SHP77 (cell line): ENCODE data around the gene POU3F3.

ENCODE experiments used
- DNase-seq, 2 experiments: peaks; one replicate each; lab custom pipeline; 2025; lab: John Stamatoyannopoulos, UW

Gene POU3F3

DNA sequence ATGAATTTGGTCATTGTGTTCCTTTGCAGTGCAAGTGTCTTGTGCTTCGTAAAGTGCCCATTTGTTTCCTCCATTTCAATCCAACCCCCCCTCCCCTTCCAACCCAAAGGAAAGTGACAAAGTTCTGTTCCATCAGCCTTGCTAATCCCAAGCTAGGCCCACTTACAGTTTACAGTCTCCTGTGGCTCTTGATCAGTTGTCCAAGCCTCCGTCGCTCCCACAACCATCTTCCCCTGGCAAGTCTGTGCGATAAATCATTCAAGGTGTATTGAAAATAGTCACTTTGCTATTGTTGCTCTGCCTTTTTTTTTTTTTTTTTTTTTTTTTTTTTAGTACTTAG, 6.5 kb downstream of the POU3F3 start:
- no peak for DNase-seq

DNA sequence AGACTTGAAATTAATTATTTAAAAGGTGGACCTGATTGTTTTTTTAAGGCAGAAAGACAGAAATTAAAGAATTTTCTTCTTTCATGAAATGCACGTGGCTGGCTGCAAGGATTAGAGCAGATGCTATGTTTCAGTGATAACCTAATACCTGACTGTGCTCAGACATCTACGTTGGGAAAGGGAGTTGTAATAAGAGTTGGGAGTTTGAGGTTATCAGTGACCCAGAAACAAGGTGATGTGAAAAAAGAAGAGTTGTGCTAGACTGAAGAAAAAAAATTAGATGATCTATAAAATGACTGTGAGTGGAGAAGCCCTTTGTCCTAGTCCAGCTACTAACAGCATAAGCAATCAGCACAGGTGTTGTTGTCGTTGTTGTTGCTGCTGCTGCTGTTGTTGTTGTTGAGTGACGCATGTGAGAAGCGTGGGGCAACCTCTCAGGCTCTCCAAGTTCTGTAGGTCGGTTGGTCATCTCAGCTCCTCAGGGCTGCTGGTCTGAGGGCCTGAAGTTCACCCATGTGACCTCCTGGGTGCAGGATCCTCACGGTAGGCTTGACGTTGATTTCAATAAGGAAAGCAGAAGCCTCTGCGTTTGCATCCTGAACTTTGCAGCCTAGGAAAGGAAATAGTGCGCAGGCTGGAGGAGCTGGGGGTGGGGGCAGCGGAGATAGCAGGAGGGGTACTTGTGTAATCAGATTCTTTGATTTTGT, 7.6 kb downstream of the POU3F3 start:
- no peak for DNase-seq

DNA sequence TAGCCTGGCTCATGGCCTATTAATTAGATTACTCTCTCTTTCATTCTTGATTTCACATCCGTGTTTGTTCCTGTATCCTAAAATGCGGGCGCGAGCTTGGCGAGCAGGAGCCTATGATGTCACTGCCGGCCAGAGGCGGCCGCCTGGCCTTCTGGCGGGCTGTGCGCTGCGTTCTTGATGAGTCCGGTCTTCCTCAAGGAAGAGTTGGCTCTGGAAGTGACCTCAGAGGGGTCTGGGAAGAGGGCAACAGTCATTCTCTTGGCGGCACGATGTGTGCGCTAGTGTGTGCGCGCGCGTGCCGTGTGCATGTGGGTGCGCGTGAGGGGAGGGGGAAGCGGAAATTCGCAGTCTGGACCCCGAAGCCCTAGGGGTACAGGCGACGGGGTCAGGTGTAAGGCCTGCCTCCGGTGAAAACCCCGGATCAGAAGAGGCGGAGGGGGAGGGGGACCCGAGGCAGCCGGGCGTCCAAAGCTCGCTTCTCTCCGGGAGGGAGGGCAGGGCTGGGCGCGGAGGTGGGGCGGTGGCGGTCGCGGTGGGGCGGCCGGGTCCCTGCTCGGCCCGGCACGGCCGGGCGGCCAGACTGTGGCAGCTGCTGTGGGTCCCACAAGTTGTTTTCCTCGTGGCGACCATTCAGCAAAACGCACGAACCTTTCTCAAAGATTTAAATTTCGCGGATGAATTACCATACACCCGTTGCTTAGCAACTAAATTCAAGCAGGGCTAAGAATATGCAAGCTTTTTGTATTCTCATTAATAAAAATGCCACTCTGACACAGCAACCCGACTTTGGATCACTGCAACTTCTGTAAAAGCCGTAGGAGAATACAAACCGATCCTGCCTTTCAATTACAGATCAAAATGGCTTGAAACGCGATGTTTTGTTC, 8.4 kb downstream of the POU3F3 start:
- no peak for DNase-seq

DNA sequence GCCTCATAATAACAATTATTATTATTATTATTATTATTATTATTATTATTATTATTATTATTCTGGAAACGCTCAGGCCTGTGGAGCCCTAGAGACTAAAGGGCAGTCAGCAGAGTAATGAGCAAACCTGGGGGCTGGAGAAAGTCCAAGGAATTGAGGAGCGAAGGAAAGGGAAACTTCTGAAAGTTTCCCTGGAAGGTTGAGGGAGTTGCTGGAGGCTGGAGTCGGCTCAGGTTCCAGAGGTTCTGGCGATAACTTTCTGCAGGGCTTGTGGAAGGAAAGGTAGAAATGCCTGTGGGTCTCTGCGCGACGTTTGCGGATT, 9.2 kb downstream of the POU3F3 start:
- DNase-seq: no peak

DNA sequence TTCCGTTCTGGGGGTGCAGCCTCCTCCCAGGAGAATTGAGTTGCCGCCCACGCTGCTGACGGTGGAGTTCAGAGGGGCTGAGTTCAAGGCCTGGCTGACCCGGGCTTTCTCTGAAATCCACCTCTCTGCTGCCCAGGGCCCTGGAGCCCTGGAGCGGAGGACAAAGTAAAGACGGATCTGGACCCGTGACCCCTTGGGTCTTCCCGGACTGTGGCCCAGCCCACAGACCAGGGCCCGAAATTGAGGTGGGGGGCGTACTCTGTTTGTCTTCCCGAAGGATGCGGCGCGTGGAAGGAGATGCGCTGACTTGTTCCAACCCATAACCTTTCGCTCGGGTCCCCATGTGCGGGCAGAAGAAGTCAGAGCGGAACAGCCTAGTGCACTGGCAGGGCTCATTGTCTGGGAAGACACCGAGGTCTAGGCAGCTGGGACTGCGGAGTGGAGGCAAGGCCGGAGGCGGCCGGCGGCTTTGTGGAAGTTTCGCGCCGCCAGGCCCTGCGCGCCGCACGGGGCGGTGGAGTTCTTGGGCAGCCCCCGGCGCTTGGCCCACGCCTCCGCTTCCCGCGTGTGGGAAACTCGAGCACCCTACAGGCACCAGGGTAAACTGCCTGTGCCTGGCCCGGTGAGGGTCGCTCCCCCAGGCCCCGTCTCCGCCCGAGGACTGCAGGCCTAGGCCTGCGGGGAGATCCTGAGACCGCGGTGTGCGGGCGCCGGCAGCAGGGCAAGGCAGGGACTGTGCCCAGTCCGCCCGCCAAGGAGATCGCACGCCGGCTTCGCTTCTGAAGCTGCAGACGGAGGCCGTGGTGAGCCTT, 9.8 kb downstream of the POU3F3 start:
- DNase-seq: no peak

DNA sequence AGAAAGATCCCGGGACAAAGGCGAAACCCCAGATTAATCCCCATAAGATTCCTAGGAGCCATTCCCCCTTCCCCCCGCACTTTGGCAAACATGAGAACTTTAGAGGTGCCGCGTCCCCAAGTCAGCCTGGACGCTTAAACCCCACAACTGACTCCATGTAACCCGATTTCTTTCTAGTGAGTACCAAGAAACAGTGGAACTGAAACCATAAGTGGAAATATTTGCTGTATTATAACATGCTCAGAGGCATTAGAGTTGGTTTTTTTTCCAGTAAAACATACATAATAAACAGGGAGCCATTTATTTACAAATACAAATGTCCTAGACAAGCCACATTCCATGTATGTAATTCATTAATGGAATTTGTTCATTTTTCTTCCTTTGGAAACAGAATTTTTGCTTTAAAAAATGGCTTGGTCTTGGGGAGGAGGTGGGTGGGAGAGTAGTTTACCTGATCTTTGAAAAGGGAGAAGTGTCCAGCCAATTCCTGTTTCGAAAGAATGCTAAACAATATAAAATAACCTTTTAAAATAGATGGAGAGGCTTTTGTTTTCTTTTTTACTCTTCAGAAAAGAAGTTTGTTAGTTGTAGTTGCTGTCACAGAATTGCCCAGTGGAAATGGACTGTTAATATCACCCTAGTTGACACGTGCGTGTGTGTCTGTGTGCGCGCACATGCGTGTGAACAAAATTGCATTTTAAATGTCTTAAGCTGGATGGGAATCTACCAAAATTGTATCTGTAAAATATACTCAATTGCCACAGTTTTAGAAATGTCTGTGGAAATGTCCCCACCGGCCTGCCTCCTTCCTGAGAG, 10.6 kb downstream of the POU3F3 start:
- no peak for DNase-seq

DNA sequence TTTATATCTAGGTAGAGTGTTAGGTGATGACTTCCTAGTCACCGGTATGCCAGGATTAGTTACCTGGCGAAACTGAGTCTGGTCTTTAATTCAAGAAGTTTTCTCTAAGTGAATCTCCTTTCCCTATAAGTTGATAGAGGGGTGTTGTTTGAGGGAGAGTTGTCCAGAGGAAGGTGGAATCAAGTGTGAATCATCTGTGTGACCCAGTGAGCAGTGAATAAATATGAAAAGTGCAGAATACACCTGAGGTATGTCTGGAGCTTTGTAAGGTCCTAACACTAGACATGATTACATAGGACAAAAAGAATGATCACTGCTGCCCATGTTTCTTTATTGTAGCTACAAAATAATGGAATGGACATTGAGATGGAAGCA, 11.2 kb downstream of the POU3F3 start:
- DNase-seq: no peak

DNA sequence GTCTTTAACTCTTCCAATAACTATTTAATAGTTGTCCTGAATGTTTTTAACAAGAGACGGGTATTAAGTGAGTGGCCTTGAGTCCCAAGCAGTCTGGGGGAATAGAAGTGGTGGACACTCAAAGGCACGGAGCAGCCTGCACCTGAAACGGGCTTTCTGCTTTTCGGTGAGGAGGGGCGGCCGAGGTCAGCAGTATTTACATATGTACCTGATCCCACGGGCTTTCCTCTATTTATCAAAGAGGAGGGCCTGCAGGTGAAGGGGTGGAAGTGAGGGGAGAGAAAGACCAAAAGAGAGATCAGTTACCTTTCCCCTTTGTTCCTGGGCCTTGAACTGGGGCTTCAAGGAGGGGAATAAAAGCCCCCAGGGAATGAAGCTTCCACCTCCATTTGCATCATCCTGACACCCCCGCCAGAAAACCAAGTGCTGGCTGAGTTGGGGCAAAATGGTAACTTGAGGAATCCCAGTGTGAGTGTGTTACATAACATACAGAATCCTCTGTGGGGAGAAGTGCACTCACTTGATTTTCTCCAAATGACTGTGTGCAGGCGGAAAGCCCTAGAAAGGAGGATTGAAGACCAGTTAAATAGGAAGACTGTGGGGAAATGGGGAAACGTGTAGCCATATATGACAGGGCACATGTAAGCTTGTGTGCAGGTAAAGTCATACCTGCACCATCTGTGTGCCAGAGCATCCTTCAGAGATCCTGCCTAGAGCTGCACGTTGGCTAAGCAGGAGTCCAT, 12.4 kb downstream of the POU3F3 start:
- no peak for DNase-seq

DNA sequence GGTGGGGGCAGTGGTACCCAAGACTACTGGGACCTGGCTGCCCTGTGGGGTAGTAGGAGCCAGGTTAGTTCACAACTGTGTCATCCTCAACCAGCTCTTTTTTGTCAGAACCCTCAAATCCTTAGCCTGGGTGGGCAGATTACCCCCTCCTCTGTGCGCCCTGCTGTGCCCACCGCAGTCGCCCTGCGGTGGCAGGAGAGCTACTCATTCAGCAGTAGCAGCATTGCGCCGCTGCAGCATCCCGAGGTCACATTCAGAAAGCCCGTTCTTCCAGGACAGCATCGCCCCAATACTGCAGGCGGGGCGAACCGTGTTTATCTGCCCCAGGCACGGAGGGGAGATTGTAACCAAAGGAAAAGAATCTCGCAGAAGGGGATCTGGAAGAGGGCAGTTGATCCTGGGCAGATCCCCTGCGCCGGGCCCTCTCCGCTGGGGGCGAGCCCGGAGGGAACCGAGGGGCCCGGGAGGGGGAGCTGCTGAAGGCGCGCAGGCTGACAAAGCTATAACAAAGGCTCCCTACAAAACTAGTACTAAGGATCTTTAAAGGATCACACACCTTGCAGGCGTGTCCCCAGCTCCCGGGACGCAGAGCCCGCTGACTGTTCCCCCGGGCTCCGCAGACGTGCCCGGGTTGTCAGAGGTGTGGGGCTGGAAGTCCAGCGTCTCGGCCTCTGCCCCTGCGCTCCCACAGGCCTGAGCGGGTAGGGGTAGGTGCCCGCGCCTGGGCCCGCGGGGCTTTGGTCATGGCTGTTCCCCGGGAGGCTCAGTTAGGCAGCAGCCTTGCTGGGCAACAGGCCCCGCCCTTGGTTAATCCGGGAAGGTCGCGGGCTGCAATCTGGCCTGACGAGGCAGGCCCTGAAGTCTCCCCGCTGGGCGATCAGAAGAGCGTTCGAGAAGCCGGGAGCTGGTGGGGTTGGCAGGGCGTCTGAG, 13.2 kb downstream of the POU3F3 start:
- DNase-seq: no peak

DNA sequence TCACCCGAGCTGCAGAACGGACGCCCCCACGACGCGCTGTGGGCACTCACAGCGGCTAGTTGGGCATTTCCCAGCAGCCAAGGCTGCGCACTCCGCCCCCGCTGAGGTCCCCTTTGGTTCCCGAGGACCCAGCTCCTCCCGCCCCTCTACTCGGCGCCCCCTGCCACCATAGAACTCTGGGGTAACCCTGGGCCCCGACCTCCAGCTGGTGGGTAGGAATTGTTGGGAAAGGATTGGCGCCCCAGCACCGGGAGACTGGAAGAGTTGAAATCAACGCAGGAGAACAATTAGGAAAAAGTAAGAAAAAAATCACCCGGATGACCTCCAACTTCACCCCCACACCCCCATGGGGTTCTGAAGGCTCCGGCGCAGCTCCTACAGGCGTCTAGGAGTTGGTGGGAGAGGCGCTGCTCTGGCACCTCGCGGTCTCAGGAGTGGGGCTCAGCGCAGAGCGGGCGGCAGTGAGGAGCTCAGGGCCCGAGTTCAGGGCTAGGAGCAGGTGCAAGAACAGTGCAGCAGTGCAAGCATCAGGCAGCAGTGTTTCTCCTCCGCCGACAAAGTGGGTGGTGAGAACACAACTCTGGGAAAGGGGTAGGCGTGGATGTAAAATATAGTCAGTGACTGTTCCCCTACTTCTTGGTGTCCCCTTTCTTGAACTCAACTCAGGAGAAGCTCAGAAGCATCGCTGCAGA, 14.0 kb downstream of the POU3F3 start:
- no peak for DNase-seq

DNA sequence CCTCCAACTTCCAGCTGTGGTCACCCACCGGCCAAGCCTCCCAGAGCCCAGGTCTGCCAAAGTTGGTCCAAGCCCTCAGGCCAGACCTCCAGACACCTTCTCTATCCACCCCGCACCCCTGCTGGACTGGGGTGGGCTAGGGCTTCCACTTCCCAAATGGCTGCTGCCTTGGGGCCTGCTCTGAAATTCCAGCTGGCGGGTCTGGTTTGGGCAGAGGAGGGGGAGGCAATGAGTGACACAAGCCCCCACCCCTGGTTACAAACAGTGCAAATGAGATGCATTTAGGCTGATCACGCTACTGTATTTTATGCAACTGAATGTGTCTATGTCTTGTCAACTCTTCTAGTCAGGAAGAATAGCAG, 14.6 kb downstream of the POU3F3 start:
- no peak for DNase-seq

DNA sequence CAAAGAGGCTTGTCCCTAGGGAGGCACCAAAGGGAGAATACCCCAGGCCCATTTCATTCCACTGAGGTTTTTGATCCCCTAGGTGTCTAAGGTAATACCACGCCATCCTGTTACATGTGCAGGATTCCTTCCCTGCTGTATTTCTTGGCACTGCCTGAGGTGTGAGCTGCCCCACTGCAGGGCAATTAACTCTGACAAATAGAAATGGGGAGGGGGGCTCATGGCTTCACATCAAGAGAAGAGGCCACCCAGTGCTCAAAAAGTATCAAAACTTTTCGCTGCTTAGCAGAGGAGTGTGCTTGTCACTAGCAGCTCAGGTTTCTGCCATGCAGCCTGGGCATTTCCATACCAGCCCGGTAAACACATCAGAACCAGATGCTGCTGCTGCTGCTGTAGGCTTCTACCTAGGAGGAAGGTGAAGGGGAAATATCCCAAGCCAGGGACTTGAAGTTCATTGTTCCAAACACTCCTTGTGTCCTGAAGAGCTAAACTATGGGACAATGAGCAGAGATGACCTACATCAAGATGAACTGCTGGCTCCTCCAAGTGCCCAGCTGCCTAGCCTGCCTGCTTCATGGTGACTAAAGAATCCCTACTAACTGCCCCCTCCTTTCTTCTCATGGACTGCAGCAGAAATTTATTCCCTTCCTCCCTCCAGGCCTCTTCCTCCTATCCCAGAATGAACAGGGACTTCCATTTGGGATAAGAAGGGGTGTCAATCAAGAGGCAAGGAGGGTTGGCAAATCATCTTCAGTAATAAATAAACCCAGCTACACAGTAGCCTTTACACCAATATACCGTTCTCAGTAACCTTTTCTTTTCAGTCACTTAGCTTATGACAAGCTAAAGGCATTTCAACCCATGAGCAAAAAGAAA, 16.4 kb downstream of the POU3F3 start:
- DNase-seq: no peak

DNA sequence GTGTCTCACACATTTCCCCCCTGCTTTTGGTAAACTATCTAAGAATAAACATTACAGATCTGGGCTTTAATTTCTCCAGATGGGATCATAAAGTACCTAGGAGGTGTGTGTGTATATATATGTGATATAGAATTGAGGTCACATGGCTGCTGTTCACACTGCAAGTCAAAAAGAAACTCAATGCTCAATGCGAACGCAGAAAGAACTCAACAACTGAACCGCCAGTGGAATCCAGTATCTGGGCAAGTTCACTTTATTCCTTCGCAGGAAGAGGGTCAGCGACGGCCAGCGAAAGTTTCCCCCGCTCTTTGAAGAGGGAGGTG, 17.7 kb downstream of the POU3F3 start:
- DNase-seq: no peak

DNA sequence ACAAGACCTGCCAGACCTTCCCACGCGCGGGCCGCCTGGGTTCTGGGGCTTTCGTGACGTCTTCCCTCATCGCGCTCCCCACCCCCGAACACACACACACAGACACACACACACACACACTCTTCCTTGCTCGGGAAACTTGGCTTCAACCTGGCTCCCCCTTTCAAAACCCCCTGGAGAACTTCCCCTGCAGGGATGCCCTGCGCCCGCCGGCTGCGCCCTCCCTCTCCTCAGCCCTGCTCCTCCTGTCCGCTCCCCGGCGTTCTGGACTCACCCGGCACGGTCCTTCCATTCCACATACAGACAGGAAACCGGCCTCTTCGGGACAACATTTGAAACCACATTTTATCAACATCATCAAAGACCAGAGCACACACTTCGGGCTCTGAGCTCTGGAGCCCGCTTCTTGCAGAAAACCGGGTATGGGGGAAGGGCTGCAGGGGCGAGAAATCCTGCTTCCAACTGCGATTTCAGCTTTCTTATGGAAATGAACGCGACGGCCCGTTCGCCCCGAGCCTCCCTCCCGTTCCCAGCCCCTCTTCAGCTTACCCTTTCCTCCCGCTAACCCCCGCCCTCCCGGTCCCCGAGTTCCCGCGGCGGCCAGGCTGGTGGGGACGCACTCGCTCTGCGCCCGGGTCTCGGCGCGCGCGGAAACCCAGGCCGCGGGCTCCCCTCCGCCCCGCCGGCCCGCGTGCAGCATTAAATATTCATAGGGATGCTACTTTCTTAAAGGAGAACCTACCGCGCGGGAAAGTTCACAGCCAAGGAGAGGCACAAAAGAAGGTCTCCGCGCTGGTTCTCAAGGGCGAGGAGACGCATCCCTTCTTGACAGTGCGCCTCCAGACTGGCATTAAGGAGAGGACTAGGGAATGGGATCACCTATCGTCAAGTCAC, 18.3 kb downstream of the POU3F3 start:
- DNase-seq: no peak

DNA sequence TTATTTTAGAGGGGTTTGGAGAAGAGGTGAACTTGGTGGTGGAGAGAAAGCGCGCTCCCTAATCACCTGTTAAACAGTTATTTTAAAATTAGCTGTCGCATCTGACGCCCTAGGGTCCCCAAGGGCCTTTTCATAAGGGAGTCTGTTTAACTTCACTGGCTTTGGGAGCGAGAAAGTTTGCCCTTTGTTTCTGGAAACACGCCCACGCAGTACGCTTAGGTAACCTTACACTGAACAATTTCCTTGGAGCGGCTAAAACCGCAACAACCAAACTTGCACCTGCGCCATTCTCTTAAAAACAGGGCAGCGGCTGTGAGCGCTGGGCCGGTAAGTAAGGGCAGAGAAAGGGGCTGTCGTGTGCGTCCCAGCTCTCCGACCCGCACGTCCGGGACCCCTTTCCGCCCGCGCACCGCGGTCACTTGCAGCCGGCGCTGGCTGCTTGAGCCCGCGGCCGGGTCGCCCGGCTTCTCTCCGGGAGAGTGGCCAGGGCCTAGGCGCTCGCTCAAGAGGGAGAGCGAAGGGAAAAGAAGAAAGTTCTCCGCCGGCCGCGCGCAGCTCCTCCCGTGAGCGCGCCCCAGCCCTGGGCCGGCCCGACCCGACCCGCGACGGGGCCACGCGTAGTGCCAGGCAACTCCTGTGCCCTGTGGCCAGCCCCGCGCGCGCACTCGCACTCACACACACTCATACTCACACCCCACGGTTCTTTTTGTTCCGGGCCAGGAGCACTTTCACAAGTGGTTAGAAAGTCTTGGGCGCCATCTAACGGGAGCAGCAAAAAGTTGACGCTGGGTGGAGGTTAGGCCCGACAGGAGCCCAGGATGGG, 19.2 kb downstream of the POU3F3 start:
- peak; percentile 16 to 35 for DNase-seq

DNA sequence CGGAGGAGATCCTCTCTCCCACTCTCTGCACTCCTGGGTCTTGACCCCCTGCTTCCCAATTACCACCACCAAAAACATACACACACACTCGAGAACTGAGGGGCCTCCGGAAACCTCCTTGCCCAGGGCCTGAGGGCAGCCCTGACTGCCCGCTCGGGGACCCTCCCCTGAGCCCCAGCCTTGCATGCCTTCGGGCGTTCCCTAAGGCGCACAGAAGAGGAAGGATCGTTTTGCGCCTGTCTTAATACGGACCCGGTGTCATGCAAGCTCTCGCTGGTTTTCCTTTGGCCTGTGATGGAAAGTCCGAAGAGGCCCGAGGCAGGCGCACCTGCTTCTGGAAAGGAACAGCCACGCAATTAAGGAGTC, 19.8 kb downstream of the POU3F3 start:
- no peak for DNase-seq

DNA sequence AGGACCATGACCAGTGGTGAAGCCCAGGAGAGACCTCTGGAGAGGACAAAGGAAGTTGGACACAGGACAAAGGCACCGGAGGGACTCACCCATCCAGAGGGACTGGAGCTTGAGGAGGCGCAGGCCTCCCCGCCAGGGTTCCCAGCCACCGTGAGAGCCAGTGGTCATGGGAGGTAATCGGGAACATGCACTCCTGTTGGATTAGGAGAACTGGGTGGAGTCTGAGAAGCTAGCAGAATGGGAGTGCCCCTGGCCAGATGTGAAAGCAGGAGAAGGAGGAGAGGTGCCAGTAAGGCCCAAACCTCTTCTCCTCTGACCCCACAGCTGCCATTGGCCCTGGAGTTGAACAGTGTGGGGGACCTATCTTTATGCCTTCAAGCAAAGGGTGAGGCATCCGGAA, 20.3 kb downstream of the POU3F3 start:
- DNase-seq: no peak
